Pancreas (tissue), 10 donors: ENCODE data around the gene MXI1. TPM values are rescaled to one million over a fixed set of nuclear protein-coding genes. Genes with fewer than 3 reads are reported as not detected.

Experiments
- ATAC-seq, 4 donors: fragments of 200-7000 bp; cut with Tn5 transposase; one replicate each; pipeline versions ENCODE4 v1.8.0 to v1.9.1; 2020; ENCODE audit warnings: mild to moderate bottlenecking in 4 of 4, moderate library complexity in 4 of 4
- DNase-seq, 6 donors: peaks; one replicate each; pipeline ENCODE4 v3.0.0-alpha.2; 2020
- FAIRE-seq: peaks from 2 replicates; lab custom pipeline; 2012; peaks lifted over from hg19 to GRCh38; lab: Jason Lieb, UNC
- H3K27ac ChIP-seq, 4 donors: fragments of 200-600 bp; sonication (generic); 1 replicate in 3 of 4; 2 replicates in 1 of 4; pipeline versions ENCODE4 v1.5.0 to v1.8.0; 2020
- H3K27me3 ChIP-seq, 4 donors: fragments of 200-600 bp; one replicate each; pipeline ENCODE4 v1.8.0; 2021
- H3K36me3 ChIP-seq, 3 donors: fragments of 200-600 bp; sonication (generic) in 1 of 3; one replicate each; pipeline versions ENCODE4 v1.5.0 to v1.8.0; 2020 to 2021
- H3K4me1 ChIP-seq, 3 donors: fragments of 200-600 bp; one replicate each; pipeline ENCODE4 v1.8.0; 2021
- H3K4me3 ChIP-seq, 4 donors: fragments of 200-600 bp; sonication (generic) in 2 of 4; one replicate each; pipeline versions ENCODE4 v1.5.0 to v1.8.0; 2020 to 2021
- H3K9me3 ChIP-seq, 4 donors: fragments of 200-600 bp; one replicate each; pipeline ENCODE4 v1.8.0; 2021
- CTCF ChIP-seq, 4 donors: fragments of 200-600 bp; sonication (generic) in 3 of 4; IDR thresholded peaks; one replicate each; pipeline versions ENCODE4 v1.5.0 to v1.8.0; 2021; ENCODE audit warnings: antibody characterized with exemption in 4 of 4
- WGBS, 2 donors: extraction: QIAGEN DNeasy Blood & Tissue Kit; methylation state at CpG; one replicate each; pipeline ENCODE4 v1.1.7; 2013; 5-methylcytosine and 5-hydroxymethylcytosine counted together
- intact Hi-C, 3 donors: fragments of 100-400 bp; cut with DNase I; formaldehyde crosslinking; loops; one replicate each; pipeline versions ENCODE4 v1.11.1 to v1.14.2; 2022
- polyA plus RNA-seq, 2 donors: library from polyadenylated mRNA; stranded (reverse); fragments of 200-250 nt; gene quantifications; one replicate each; pipeline ENCODE4 v1.2.3, GENCODE V29; 2013
- total RNA-seq, 6 donors: library from RNA; stranded (reverse); fragmentation: NEBNext Ultra II Directional in 4 of 6; extraction: Animal tissue kit (Norgen Biotek cat#: 25700) in 4 of 6; gene quantifications; one replicate each; pipeline versions ENCODE4 v1.2.1 to v1.2.4, GENCODE V29; 2021 to 2023
- donor health status: healthy with polysubstance abuse.
- donor health status: DM: no; HTN: no; CAD: no; lungs with moderate emphysema.
- donor health status: DM: no; HTN: no; CAD: no.
- donor health status: control.
- donor health status: control.
- donor health status: Bipolar disorder and iron deficiency.
- donor health status: DM: yes; HTN: yes; CAD: no.
- donor health status: DM: no; HTN: no; CAD: no.
- donor health status: DM: no; HTN: no; CAD: no.
- donor health status: DM: yes; HTN: yes; CAD: no.

The MXI1 gene
- total and polyA plus RNA-seq, 8 donors: 8.2 to 30.5 (median 21.5) TPM

- Histone ChIP-seq H3K9me3 (no peaks in the 10 kb centered on the region), H3K4me1 (no peaks in the 10 kb centered on the region), H3K27ac (no peak overlapping the region), H3K36me3 (no peaks in the 10 kb centered on the region), H3K4me3 (no peak overlapping the region), H3K27me3 (no peaks in the 10 kb centered on the region)
- TF ChIP-seq CTCF (IDR thresholded peaks at IDR 0.05): no peak
- no peak for DNase-seq
- WGBS, 2 donors: 72 to 73% methylated on average over 12 of the region's 12 CpGs
- no peak for FAIRE-seq
- intact Hi-C loops: loop anchor here in 1 of 3 donors (10.0 kb wide), 1 partner anchor 80 kb away; no protein-coding TSS in a partner anchor
- ATAC-seq: no peak
Observed at GRCh38 chr10:110205051-110205675, 2.2 kb upstream of the MXI1 start.

GRCh38 chr10:110207805-110208613 is 604 bp downstream of the MXI1 start:
- 0% methylated on average over 55 to 57 of the region's 57 CpGs for WGBS, 2 donors
- no peak for TF ChIP-seq CTCF (IDR thresholded peaks at IDR 0.05)
- intact Hi-C loops: loop anchor here in 1 of 3 donors (10.0 kb wide), 1 partner anchor 77 kb away; no protein-coding TSS in a partner anchor
- peak overlapping the region; percentile 38 to 78 (median 66) for H3K4me3 ChIP-seq
- H3K9me3 ChIP-seq: no peaks in the 10 kb centered on the region
- peaks cover 7 to 12% (median 11%) of the 10 kb centered on the region in 3 donors for H3K4me1 ChIP-seq
- peak overlapping the region; percentile 64 to 97 (median 93) for H3K27ac ChIP-seq
- peak in 2 of 6 donors; percentile 51 to 68 for DNase-seq
- H3K27me3 ChIP-seq: no peaks in the 10 kb centered on the region
- no peak for FAIRE-seq
- no peak for ATAC-seq
- H3K36me3 ChIP-seq: no peaks in the 10 kb centered on the region

GRCh38 chr10:110208614-110209453 is 1.4 kb downstream of the MXI1 start:
- ATAC-seq (peak in 3 of 4 donors; percentile 10 to 38 (median 37)), DNase-seq (peak in 2 of 6 donors; percentile 48 to 73), FAIRE-seq (no peak)
- Histone ChIP-seq H3K4me3 (peak overlapping the region; percentile 38 to 78 (median 66)), H3K36me3 (no peaks in the 10 kb centered on the region), H3K9me3 (no peaks in the 10 kb centered on the region), H3K4me1 (peaks cover 10 to 20% (median 11%) of the 10 kb centered on the region in 3 donors), H3K27me3 (no peaks in the 10 kb centered on the region), H3K27ac (peak overlapping the region; percentile 64 to 97 (median 93))
- intact Hi-C loops: loop anchor here in 1 of 3 donors (10.0 kb wide), 1 partner anchor 76 kb away; no protein-coding TSS in a partner anchor
- TF ChIP-seq CTCF (IDR thresholded peaks at IDR 0.05): no peak
- 0 to 1% methylated on average over 43 to 44 of the region's 44 CpGs for WGBS, 2 donors

- Histone ChIP-seq H3K9me3 (no peaks in the 10 kb centered on the region), H3K36me3 (no peaks in the 10 kb centered on the region), H3K4me3 (peak overlapping the region; percentile 38 to 78 (median 66)), H3K4me1 (peaks cover 16 to 22% (median 17%) of the 10 kb centered on the region in 3 donors), H3K27ac (peak overlapping the region; percentile 64 to 97 (median 93)), H3K27me3 (no peaks in the 10 kb centered on the region)
- ATAC-seq (peak; percentile 4 to 23 (median 10)), FAIRE-seq (no peak), DNase-seq (peak in 4 of 6 donors; percentile 60 to 77 (median 70))
- WGBS, 2 donors: 0% methylated on average over 23 to 24 of the region's 24 CpGs
- intact Hi-C loops: loop anchor here in 1 of 3 donors (10.0 kb wide), 1 partner anchor 75 kb away; no protein-coding TSS in a partner anchor
- TF ChIP-seq CTCF (IDR thresholded peaks at IDR 0.05): no peak
Observed at GRCh38 chr10:110209454-110209925, 2.1 kb downstream of the MXI1 start.
